ENCODE measurements around the gene ING3. TPM values are rescaled to one million over a fixed set of nuclear protein-coding genes. Genes with fewer than 3 reads are reported as not detected.
"Not testable (repeated sequence)": the region's sequence is repeated elsewhere in the genome, so short reads cannot be mapped to it uniquely, and the experiment has no call there.

The ING3 gene
- total RNA-seq, 1 donor from 2014 or later, result 23.1 TPM

GRCh38 chr7:120949998-120950538, 509 bp upstream of the ING3 start:
- DNase-seq (ENCODE audit: low read depth, low spot score), result no peak

- no peak for DNase-seq (ENCODE audit: low read depth, low spot score)
Measured at GRCh38 chr7:120951309-120951699, 727 bp downstream of the ING3 start.

GRCh38 chr7:120951826-120952225, 1.2 kb downstream of the ING3 start:
- DNase-seq (ENCODE audit: low read depth, low spot score), result no peak

- DNase-seq (ENCODE audit: low read depth, low spot score), result no peak
Measured at GRCh38 chr7:120955577-120956149, 5.1 kb downstream of the ING3 start.

GRCh38 chr7:120959929-120960484, 9.4 kb downstream of the ING3 start:
- DNase-seq (ENCODE audit: low read depth, low spot score), result no peak

- no peak for DNase-seq (ENCODE audit: low read depth, low spot score)
Measured at GRCh38 chr7:120960714-120961113, 10.1 kb downstream of the ING3 start.

- no peak for DNase-seq (ENCODE audit: low read depth, low spot score)
Measured at GRCh38 chr7:120961638-120962173, 11.1 kb downstream of the ING3 start.

GRCh38 chr7:120964088-120964487, 13.5 kb downstream of the ING3 start:
- DNase-seq (ENCODE audit: low read depth, low spot score), result no peak

- DNase-seq (ENCODE audit: low read depth, low spot score), result no peak
Measured at GRCh38 chr7:120966961-120967360, 16.4 kb downstream of the ING3 start.

GRCh38 chr7:120973849-120974248, 23.3 kb downstream of the ING3 start:
- no peak for DNase-seq (ENCODE audit: low read depth, low spot score)

- DNase-seq (ENCODE audit: low read depth, low spot score), result no peak
Measured at GRCh38 chr7:120979765-120980499, 29.4 kb downstream of the ING3 start.

GRCh38 chr7:120981117-120981516, 30.5 kb downstream of the ING3 start:
- DNase-seq (ENCODE audit: low read depth, low spot score), result no peak

GRCh38 chr7:120981888-120982615, 31.5 kb downstream of the ING3 start:
- no peak for DNase-seq (ENCODE audit: low read depth, low spot score)

GRCh38 chr7:120983592-120983991, 33.0 kb downstream of the ING3 start:
- DNase-seq (ENCODE audit: low read depth, low spot score), result not testable (repeated sequence)

GRCh38 chr7:120984406-120984805, 33.8 kb downstream of the ING3 start:
- no peak for DNase-seq (ENCODE audit: low read depth, low spot score)

GRCh38 chr7:120985130-120985758, 34.7 kb downstream of the ING3 start:
- DNase-seq (ENCODE audit: low read depth, low spot score), result no peak

GRCh38 chr7:120985839-120986238, 35.3 kb downstream of the ING3 start:
- no peak for DNase-seq (ENCODE audit: low read depth, low spot score)

- no peak for DNase-seq (ENCODE audit: low read depth, low spot score)
Measured at GRCh38 chr7:120986650-120987049, 36.1 kb downstream of the ING3 start.

- no peak for DNase-seq (ENCODE audit: low read depth, low spot score)
Measured at GRCh38 chr7:120987280-120987679, 36.7 kb downstream of the ING3 start.

- peak; percentile 53 for DNase-seq (ENCODE audit: low read depth, low spot score)
Measured at GRCh38 chr7:120987683-120988590, 37.4 kb downstream of the ING3 start.
